ENCODE results near the gene CLIC5. TPM values are rescaled to one million over a fixed set of nuclear protein-coding genes. Genes with fewer than 3 reads are reported as not detected.

Gene CLIC5
- total RNA-seq, 4 donors from 2014 or later, result under 0.01 to 5.1 (median 1.5) TPM

DNA sequence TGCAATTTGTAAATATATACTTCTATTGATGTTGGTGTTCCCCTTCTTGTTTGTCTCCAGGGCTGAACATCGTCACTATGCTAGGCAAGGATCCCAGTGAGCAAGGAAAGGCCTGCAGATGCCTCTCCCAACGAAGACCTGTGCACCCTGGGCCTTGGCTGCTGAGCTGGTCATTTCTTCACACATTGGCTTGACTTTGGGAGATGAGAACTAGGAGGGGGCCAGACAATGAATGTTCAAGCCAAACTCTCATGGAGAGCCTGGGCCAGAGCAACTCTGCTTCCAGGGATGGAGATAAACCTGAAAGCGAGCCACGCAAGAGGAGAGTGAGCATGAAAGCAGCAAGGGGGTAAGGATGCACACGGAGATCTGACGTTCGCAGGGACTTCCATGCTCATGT, 104.0 kb downstream of the CLIC5 start:
- H3K9me3 ChIP-seq, result no peaks in the 10 kb centered on the region
- H3K4me1 ChIP-seq, result no peaks in the 10 kb centered on the region
- intact Hi-C loops (cut with DNase I; ENCODE audit: low total_unique reads), result no loop called here
- no peak for TF ChIP-seq POLR2A (IDR thresholded peaks at IDR 0.05)
- TF ChIP-seq, protein P1, sequence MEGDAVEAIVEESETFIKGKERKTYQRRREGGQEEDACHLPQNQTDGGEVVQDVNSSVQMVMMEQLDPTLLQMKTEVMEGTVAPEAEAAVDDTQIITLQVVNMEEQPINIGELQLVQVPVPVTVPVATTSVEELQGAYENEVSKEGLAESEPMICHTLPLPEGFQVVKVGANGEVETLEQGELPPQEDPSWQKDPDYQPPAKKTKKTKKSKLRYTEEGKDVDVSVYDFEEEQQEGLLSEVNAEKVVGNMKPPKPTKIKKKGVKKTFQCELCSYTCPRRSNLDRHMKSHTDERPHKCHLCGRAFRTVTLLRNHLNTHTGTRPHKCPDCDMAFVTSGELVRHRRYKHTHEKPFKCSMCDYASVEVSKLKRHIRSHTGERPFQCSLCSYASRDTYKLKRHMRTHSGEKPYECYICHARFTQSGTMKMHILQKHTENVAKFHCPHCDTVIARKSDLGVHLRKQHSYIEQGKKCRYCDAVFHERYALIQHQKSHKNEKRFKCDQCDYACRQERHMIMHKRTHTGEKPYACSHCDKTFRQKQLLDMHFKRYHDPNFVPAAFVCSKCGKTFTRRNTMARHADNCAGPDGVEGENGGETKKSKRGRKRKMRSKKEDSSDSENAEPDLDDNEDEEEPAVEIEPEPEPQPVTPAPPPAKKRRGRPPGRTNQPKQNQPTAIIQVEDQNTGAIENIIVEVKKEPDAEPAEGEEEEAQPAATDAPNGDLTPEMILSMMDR (IDR thresholded peaks at IDR 0.05), result no peak
- H3K36me3 ChIP-seq, result no peaks in the 10 kb centered on the region
- H3K27ac ChIP-seq, result no peak overlapping the region
- no peak overlapping the region for H3K4me3 ChIP-seq
- no peak for DNase-seq
- no peaks in the 10 kb centered on the region for H3K27me3 ChIP-seq

DNA sequence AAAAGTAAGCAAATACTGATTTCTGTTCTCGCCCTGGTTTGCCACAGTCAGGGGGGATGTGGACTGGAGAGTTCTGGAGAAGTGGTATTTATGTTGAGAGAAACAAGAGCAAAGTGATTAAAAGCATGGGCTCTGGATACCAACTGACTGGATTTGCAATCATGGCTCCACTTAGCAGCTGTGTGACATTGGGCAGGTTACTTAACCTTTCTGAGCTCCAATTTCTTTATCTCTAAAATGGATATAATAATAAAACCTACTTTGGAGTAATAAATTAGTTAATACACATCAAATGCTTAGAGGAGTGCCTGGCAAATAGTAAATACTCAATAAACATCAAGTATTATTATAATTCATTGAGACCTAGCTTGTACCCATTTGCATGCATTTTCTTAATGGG, 111.7 kb downstream of the CLIC5 start:
- intact Hi-C loops (cut with DNase I; ENCODE audit: low total_unique reads), result no loop called here
- H3K27ac ChIP-seq, result no peak overlapping the region
- no peaks in the 10 kb centered on the region for H3K9me3 ChIP-seq
- DNase-seq, result no peak
- no peaks in the 10 kb centered on the region for H3K4me1 ChIP-seq
- TF ChIP-seq, protein P1 (IDR thresholded peaks at IDR 0.05), result no peak
- TF ChIP-seq POLR2A (IDR thresholded peaks at IDR 0.05), result no peak
- H3K4me3 ChIP-seq, result no peak overlapping the region
- no peaks in the 10 kb centered on the region for H3K27me3 ChIP-seq
- H3K36me3 ChIP-seq, result no peaks in the 10 kb centered on the region

DNA sequence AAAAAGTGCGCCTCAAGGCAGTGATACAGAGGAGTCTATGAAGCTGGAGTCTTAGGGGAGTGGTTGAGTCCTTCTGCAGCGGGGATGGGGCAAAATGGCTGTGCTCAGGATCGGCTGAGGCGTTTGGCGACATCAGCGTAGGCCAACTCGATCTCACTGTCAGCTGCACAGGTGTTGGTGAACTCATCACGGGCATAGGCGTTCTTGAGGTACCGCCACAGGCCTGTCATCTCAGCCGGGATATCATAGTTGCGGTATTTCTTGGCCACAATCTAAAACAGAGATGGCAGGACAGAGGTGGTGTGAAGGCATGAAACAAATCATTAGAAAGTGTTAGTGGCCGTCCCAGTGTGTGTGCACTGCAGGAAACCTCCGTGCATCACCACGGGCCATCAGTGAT, 112.7 kb downstream of the CLIC5 start:
- no peaks in the 10 kb centered on the region for H3K4me1 ChIP-seq
- H3K27me3 ChIP-seq, result no peaks in the 10 kb centered on the region
- H3K4me3 ChIP-seq, result no peak overlapping the region
- H3K9me3 ChIP-seq, result no peaks in the 10 kb centered on the region
- H3K27ac ChIP-seq, result no peak overlapping the region
- TF ChIP-seq POLR2A (IDR thresholded peaks at IDR 0.05), result no peak
- intact Hi-C loops (cut with DNase I; ENCODE audit: low total_unique reads), result no loop called here
- no peaks in the 10 kb centered on the region for H3K36me3 ChIP-seq
- DNase-seq, result no peak

DNA sequence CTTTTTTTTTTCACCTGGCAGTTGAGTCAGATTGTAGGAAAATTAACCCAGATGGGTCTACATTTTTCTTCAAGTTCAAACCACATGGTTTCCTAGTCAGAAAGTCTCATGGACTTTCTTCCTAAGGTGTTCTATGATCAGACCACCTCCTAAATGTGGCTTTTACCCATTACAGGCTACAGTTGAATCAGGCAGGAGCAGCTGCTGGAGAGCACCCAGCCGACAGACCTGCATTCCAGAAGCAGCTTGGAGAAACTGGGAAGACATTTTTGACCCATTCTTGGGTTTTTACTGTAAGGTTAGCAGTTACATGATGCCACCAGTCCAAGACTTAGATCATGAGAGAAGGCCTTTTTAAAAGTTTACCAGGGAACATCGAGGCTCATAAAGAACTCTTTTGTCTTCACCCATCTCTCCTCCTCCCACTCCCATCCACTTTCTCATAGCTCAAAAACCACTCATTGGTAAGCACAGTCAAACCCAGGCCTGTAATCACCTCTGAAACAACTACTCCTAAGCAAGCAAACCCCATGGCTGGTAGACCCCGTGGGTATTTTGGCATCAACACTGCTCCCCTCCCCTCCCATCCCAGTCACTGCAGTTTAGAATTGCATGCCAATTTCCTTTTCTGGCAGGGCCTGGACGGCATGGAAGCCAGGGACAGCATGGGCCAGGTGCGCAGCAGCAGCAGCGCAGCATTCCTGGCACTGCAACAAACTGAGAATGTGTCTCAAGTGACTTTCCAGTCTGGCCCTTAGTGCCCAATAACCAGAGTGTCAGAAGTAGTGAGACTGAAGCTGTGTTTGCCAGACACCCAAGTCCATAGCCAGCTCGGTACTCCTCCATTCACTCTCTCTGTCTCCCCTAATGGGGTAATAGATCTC, 113.7 kb downstream of the CLIC5 start:
- Histone ChIP-seq H3K36me3 (no peaks in the 10 kb centered on the region), H3K27me3 (no peaks in the 10 kb centered on the region), H3K27ac (no peak overlapping the region), H3K4me1 (no peaks in the 10 kb centered on the region), H3K9me3 (no peaks in the 10 kb centered on the region), H3K4me3 (no peak overlapping the region)
- no peak for DNase-seq
- no peak for TF ChIP-seq POLR2A (IDR thresholded peaks at IDR 0.05)
- TF ChIP-seq, protein P1 (IDR thresholded peaks at IDR 0.05), result no peak
- intact Hi-C loops (cut with DNase I; ENCODE audit: low total_unique reads), result no loop called here

DNA sequence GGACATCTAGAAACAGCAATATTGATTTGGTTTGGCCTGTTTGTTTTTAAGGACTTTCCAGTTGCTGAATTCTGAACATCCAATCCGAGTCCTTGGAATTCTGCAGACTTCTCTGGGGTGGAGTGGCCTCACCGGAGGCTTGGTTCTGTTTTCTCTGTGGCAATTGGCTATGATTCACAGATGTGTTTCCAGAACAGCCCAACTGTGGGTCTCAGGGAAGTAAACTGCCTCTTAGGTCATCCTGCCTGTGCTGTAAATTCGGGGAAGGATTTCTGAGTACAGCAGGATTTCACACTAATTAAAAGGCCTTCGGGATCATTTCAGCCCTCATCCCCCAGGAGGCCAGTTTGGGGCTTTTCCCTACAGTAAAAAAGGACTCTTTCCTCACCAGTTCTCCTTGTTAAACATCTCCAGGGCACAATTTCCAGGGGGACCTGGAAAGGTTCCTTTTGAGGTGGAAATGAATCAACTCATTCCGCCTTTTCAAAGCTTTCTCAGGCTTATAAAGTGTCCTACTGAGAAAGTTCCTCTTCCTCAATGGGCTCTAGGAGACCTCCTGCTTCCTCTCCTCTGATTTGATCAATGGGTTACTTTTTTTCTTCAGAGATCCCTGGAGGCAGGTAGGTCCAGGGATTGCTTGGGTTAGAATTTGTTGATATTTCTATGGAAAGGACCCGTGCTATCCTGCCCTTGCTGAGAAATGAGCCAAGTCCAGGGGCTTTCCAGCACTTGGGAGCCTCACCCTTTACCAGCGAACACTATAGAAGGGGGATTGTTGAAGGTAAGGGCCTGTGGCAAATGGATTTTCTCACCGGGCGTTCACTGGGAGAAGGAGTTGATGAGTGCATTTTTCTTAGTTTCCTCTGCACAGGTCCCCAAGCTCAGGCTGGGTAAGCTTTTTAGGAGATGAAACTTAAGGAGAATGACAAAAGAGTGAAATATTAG, 114.6 kb downstream of the CLIC5 start:
- DNase-seq, result no peak
- intact Hi-C loops (cut with DNase I; ENCODE audit: low total_unique reads), result no loop called here
- H3K4me1 ChIP-seq, result no peaks in the 10 kb centered on the region
- H3K27ac ChIP-seq, result no peak overlapping the region
- no peaks in the 10 kb centered on the region for H3K9me3 ChIP-seq
- TF ChIP-seq POLR2A (IDR thresholded peaks at IDR 0.05), result no peak
- TF ChIP-seq, protein P1 (IDR thresholded peaks at IDR 0.05), result no peak
- H3K27me3 ChIP-seq, result no peaks in the 10 kb centered on the region
- H3K36me3 ChIP-seq, result no peaks in the 10 kb centered on the region
- no peak overlapping the region for H3K4me3 ChIP-seq
